Smooth muscle cell of the brain vasculature (primary cell): ENCODE results near the gene ST3GAL3.

Experiments used
- DNase-seq: peaks from one replicate; pipeline ENCODE4 v3.0.0-alpha.2; 2012; ENCODE audit warnings: low read depth, low spot score

Gene ST3GAL3

DNA sequence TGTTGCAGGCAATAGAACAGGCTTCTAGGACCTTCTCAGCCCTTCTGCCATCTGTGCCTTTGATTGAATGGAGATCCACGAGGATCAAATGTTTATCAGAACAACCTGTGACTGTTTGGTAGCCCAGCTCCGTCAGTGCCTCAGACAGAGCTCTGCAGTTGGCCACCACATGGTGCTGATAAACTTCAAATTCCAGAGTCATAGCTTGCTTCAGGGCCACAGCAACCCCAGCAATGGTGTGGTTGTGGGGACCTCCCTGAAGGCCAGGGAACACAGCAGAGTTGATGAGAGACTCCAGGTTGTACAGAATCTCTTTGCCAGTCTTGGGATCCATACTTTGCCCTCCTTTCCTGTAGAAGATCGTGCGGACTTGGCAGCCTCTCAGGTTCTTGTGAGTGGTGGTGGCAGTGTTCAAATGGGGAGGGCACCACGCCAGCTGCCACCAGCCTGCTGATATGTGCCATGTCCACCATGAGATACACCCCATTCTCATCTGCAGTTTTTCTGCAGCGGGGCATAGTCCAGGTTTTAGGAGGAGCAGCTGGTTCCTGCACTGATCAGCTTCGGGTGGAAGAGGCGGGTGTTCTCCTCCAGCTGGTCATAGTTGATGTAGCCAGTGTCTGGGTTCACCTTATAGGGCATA is 143.4 kb downstream of the ST3GAL3 start:
- no peak for DNase-seq

GRCh38 chr1:43851561-43852338 is 144.4 kb downstream of the ST3GAL3 start:
- DNase-seq: no peak

GRCh38 chr1:43853161-43853921 is 146.0 kb downstream of the ST3GAL3 start:
- DNase-seq: no peak

DNA sequence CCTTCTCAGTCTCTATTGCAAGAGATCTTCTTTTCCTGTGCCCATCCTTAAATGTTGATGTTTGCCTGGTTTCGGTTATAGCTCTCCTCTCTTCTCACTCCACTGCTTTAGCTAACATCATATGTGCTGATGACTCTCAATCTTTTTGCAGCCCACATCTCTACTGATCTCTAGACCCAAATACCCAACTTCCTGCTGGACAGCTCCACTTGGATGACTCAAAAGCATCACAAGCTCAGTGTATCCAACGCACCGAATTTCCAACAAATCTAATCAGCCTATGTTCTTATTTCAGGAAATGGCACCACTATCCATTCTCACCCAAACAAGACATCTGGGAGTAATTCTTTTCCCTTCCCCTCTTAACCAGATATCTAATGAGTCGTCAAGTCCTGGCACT is 147.1 kb downstream of the ST3GAL3 start:
- no peak for DNase-seq

GRCh38 chr1:43856188-43856587 is 148.9 kb downstream of the ST3GAL3 start:
- DNase-seq: no peak

DNA sequence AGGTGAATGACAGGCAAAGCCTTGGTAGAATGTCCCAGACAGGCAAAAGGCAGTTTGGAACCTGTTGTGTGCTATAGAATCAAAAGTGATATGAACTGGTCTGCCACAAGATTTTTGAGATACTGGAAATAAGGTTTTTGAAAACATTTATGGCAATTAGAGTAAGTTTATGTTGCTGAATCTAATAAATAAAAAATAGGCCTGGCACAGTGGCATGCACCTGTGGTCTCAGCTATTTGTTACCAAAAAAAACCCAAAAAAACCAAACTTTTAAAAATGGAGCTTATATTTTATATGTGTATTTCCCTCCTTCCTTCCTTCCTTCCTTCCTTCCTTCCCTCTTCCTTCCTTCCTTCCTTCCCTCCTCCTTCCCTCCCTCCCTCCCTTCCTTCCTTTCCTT is 149.8 kb downstream of the ST3GAL3 start:
- DNase-seq: no peak

DNA sequence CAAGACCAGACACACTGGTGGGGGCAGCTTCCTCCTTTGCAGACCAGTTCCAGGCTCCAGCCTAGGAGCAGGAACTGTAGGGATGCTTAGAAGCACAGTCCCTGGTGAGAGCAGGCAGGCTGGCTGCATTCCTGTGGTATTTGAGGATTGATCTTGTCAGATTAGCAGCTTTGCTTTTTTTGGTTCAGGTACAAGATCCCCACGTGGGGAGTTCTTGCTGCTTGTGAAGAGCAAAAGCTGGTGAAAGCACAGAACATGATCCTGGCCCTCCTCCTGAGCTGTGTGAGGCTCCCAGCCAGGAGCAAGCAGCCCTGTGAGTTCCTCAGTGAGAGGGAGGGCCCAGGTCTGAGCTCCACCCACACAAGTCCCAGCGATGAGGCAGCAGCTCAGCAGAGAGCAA is 151.0 kb downstream of the ST3GAL3 start:
- DNase-seq: peak; percentile 98

- no peak for DNase-seq
Measured at GRCh38 chr1:43861337-43861736, 154.0 kb downstream of the ST3GAL3 start.

DNA sequence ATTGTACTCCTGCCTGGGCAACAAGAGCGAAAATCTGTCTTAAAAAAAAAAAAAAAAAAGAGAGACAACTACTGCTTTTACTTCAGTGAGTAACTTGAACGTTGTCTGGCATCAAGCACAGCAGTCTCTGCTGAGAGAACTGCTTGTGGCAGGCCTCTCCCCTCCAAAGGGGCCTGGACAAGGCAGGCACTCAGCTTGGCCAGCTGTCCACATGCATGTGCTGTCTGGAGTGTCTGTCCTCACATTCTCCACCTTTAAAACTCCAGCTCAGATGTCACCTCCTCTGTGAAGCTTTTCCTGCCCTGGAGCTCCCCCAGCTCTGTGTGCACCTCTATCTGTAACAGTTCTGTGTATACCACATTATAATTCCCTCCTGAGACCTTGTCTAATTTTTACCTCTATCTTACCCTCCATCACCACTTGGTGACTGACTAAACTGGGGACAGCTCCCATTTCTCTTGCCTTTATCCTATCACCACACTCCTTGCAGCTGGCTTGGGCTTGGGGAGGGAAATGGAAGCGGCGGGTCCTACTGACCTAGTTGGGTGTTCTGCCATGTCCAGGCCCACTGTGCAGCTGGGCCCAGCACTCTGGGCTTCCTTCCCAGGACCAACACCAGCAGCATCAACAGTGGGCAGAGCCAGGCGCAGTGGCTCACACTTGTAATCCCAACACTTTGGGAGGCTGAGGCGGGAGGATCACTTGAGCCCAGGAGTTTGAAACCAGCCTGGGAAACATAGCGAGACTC is 154.8 kb downstream of the ST3GAL3 start:
- no peak for DNase-seq

DNA sequence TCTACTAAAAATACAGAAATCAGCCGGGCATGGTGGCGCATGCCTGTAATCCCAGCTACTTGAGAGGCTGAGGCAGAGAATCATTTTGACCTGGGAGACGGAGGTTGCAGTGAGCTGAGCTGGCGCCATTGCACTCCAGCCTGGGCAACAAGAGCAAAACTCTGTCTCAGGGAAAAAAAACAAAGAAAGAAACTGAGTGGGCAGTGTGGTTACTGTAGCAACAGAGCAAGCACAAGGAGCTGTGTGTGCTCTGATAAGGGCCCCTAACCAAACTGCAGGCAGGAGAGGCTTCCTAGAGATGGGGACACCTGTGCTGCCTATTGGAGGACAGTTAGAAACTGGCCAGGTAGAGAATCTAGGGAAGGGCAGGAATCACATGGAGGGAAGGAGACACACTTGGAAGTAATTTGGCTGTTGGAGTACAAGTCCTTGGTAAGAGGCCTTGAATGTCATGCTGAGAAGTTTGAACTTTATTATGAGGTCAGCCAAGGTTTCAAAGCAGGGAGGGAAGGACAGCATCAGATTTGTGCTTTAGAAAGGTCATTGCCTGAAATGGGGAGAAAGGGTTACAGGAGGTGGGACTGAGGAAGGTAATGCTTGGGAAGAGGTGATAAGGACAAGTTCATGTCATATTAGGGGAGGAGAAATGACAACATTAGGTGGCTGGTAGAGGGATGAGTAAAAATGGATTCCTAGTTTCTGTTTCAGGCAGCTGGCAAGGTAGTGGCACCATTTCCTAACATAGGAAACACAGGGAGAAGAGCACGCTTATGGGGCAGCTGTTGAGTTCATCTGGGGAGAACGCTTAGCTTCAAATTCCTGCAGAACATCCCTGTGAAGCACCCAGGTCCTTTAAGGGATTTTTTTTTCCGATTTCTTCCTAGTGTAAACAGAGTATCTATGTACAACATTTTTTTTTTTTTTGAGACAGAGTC is 157.0 kb downstream of the ST3GAL3 start:
- no peak for DNase-seq

- no peak for DNase-seq
Measured at GRCh38 chr1:43866201-43866600, 158.9 kb downstream of the ST3GAL3 start.

DNA sequence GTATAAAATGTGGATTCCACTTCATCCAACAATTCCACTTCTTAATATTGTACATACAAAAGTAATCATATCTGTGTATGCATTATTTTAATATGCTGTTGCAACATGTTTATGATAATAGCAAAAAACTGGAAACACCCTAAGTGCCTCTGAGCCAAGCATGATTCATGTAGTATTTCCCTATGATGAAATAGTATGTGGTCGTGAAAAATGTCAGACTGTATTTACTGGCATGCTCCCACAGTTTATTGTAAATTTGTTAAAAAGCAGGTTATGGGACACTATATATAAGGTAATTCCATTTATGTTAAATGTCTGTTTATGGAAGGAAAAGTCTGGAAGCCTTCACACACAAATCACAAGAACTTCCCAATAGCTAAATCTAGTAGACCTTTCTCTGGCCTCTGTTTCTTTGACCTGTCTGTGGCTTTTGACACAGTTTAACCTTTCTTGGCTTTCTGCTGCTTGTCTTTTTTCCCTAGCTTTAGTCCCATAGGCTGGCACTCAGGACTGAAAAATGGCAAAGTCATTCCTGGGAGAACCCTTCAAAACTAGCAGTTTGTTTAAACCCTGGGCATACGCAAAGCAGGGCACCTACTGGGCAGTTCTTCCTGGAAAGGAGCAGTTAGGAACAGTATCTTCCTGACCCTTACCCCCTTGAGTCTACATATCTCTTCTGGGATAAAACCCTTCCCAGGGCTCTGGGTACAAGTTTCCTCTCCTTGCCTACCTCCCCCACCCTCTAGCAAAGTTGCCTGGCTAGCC is 160.8 kb downstream of the ST3GAL3 start:
- no peak for DNase-seq

DNA sequence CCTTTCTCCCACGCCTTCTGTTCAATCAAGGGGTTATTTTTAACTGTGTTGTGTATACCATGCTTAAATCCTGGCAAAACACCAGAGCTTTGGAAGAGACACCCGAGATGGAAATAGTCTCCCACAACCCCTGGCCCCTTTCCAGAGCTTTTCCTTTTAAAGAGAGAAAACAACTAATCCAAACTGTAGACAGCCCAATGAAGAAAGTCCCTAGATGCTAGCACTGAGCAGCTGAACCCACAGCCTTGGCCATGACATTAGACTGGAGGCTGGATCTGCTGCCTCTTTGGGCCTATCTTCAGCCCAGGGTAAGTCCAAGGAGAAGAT is 161.4 kb downstream of the ST3GAL3 start:
- no peak for DNase-seq

DNA sequence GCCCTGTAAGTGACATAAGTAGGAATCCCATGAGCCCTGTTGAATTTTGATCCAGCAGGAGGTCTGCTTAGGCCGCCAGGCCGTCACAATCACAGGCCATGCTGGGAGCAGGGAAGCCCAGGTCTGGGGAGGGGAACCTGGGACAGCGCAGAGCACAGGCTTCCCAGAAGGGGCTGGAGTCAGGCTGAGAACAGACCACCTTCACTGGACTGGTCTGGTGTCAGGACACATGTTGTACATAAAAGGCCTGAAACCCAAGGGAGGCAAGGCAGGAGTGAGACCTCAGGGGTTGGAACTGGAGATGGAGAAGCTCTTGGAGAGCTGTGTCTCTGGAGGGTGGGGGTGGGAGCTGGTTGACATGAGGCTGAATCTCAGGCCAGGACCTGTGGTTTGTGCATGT is 163.0 kb downstream of the ST3GAL3 start:
- DNase-seq: no peak

- no peak for DNase-seq
Measured at GRCh38 chr1:43871181-43871910, 164.0 kb downstream of the ST3GAL3 start.

- no peak for DNase-seq
Measured at GRCh38 chr1:43872280-43872679, 164.9 kb downstream of the ST3GAL3 start.

- no peak for DNase-seq
Measured at GRCh38 chr1:43873851-43874250, 166.5 kb downstream of the ST3GAL3 start.

DNA sequence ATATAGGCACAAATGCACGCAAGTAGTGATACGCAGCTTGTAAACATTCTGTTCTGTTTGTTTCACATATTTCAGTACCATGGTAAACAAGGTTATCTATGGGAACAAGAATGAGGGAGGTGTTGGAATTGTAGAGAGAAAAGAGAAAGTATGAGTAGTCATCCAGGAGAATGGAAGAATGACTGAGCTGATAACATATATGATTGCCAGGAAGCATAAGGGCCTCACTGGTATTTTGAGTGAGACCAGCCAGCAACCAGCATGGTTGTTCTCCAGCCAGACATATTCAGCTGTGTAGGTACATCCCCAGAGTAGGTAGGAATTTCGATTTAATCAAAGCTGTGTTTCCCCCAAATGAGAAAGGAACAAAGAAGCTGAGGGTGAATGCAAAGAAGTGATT is 167.4 kb downstream of the ST3GAL3 start:
- no peak for DNase-seq

DNA sequence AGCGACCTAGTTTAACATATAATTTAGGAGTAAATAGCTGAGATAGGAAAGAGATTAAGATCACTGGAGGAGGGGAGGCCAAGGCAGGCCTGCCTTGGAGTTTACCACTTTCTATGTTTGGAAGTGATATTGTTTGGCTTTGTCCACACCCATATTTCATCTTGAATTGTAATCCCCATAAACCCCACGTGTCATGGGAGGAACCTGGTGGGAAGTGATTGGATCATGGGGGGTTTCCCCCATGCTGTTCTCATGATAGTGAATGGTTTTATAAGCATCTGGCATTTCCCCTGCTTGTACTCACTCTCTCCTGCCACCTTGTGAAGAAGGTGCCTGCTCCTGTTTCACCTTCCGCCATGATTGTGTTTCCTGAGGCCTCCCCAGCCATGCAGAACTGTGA is 168.0 kb downstream of the ST3GAL3 start:
- DNase-seq: no peak

GRCh38 chr1:43877101-43877500 is 169.8 kb downstream of the ST3GAL3 start:
- DNase-seq: no peak
